Urinary bladder (tissue), 4 donors: ENCODE data around the gene ASRGL1. TPM values are rescaled to one million over a fixed set of nuclear protein-coding genes. Genes with fewer than 3 reads are reported as not detected.
"Not testable (repeated sequence)": the region's sequence is repeated elsewhere in the genome, so short reads cannot be mapped to it uniquely, and the experiment has no call there.

Source experiments
- DNase-seq: peaks from one replicate; pipeline ENCODE4 v3.0.0-alpha.2; 2015; ENCODE audit errors: extremely low spot score
- H3K27ac ChIP-seq: one replicate; pipeline ENCODE4 v1.5.1; 2013; ENCODE audit warnings: low read depth, mild to moderate bottlenecking, moderate library complexity
- H3K36me3 ChIP-seq: one replicate; pipeline ENCODE4 v1.6.1; 2013; ENCODE audit warnings: mild to moderate bottlenecking, moderate library complexity; ENCODE audit not compliant: insufficient read depth
- H3K4me1 ChIP-seq: one replicate; pipeline ENCODE4 v1.6.1; 2013; ENCODE audit warnings: mild to moderate bottlenecking, moderate library complexity; ENCODE audit not compliant: insufficient read depth
- H3K4me3 ChIP-seq: one replicate; pipeline ENCODE4 v1.5.1; 2013; ENCODE audit warnings: low read depth, low read length
- WGBS: extraction: QIAGEN DNeasy Blood & Tissue Kit; methylation state at CpG from one replicate; pipeline ENCODE4 v1.1.7; 2013; 5-methylcytosine and 5-hydroxymethylcytosine counted together
- polyA plus RNA-seq: library from polyadenylated mRNA; stranded (reverse); fragments of 200-250 nt; gene quantifications from one replicate; pipeline ENCODE4 v1.2.3, GENCODE V29; 2013
- total RNA-seq: library from RNA; depleted of rRNA; stranded (reverse); fragments of >200 nt; gene quantifications from one replicate; pipeline ENCODE4 v1.2.3, GENCODE V29; 2014
- donor health status: healthy with polysubstance abuse.
- donor health status: healthy.

Gene ASRGL1
- total and polyA plus RNA-seq, 2 donors: 5.1 to 7.0 TPM

- H3K27ac ChIP-seq: no peak overlapping the region
- H3K4me3 ChIP-seq: no peak overlapping the region
- whole genome bisulfite sequencing: 60% methylated on average over 39 of the region's 39 CpGs
- no peaks in the 10 kb centered on the region for H3K36me3 ChIP-seq
- no peaks in the 10 kb centered on the region for H3K4me1 ChIP-seq
- no peak for DNase-seq
These were observed 33.6 kb downstream of the ASRGL1 start for GRCh38 chr11:62370743-62371440.

- WGBS: 85% methylated on average over 6 of the region's 6 CpGs
- Histone ChIP-seq H3K4me3 (no peak overlapping the region), H3K27ac (no peak overlapping the region), H3K36me3 (no peaks in the 10 kb centered on the region), H3K4me1 (no peaks in the 10 kb centered on the region)
- no peak for DNase-seq
These were observed 35.6 kb downstream of the ASRGL1 start for GRCh38 chr11:62372871-62373270.

- H3K4me3 ChIP-seq: no peak overlapping the region
- H3K4me1 ChIP-seq: no peaks in the 10 kb centered on the region
- no peak for DNase-seq
- H3K27ac ChIP-seq: no peak overlapping the region
- WGBS: 93% methylated on average over 18 of the region's 18 CpGs
- H3K36me3 ChIP-seq: no peaks in the 10 kb centered on the region
These were observed 36.3 kb downstream of the ASRGL1 start for GRCh38 chr11:62373464-62374119.

- Histone ChIP-seq H3K27ac (no peak overlapping the region), H3K4me1 (no peaks in the 10 kb centered on the region), H3K4me3 (no peak overlapping the region), H3K36me3 (no peaks in the 10 kb centered on the region)
- 89% methylated on average over 9 of the region's 9 CpGs for WGBS
- no peak for DNase-seq
These were observed 37.6 kb downstream of the ASRGL1 start for GRCh38 chr11:62374801-62375200.

GRCh38 chr11:62378459-62379063 lies 41.3 kb downstream of the ASRGL1 start:
- H3K27ac ChIP-seq, DNase-seq, H3K4me1 ChIP-seq, H3K4me3 ChIP-seq, H3K36me3 ChIP-seq: not testable (repeated sequence)
- WGBS: 5% methylated on average over 9 of the region's 9 CpGs

GRCh38 chr11:62379586-62379985 lies 42.3 kb downstream of the ASRGL1 start:
- not testable (repeated sequence) for H3K4me1 ChIP-seq, H3K36me3 ChIP-seq, DNase-seq, H3K27ac ChIP-seq, H3K4me3 ChIP-seq
- WGBS: 21% methylated on average over 2 of the region's 2 CpGs

- WGBS: 4% methylated on average over 12 of the region's 12 CpGs
- DNase-seq: not testable (repeated sequence)
These were observed 43.6 kb downstream of the ASRGL1 start for GRCh38 chr11:62380821-62381245.

GRCh38 chr11:62383822-62384221 lies 46.6 kb downstream of the ASRGL1 start:
- 59% methylated on average over 6 of the region's 6 CpGs for WGBS
- Histone ChIP-seq H3K4me3 (no peak overlapping the region), H3K36me3 (no peaks in the 10 kb centered on the region), H3K27ac (no peak overlapping the region), H3K4me1 (no peaks in the 10 kb centered on the region)
- DNase-seq: no peak

More at GRCh38 chr11:62380821-62381245, 43.6 kb downstream of the ASRGL1 start:
- H3K4me1 ChIP-seq, H3K27ac ChIP-seq, H3K36me3 ChIP-seq, H3K4me3 ChIP-seq: not testable (repeated sequence)

- H3K4me1 ChIP-seq, H3K27ac ChIP-seq, H3K4me3 ChIP-seq, H3K36me3 ChIP-seq, DNase-seq: not testable (repeated sequence)
- 81% methylated on average over 3 of the region's 3 CpGs for WGBS
These were observed 48.8 kb downstream of the ASRGL1 start for GRCh38 chr11:62386083-62386482.

- Histone ChIP-seq H3K27ac (no peak overlapping the region), H3K4me3 (no peak overlapping the region), H3K4me1 (no peaks in the 10 kb centered on the region), H3K36me3 (no peaks in the 10 kb centered on the region)
- DNase-seq: no peak
- WGBS: 83% methylated on average over 3 of the region's 3 CpGs
These were observed 50.1 kb downstream of the ASRGL1 start for GRCh38 chr11:62387381-62387780.

GRCh38 chr11:62388999-62389398 lies 51.8 kb downstream of the ASRGL1 start:
- no peak overlapping the region for H3K27ac ChIP-seq
- DNase-seq: no peak
- H3K4me1 ChIP-seq: no peaks in the 10 kb centered on the region
- H3K4me3 ChIP-seq: no peak overlapping the region
- H3K36me3 ChIP-seq: no peaks in the 10 kb centered on the region
- WGBS: 67% methylated on average over 11 of the region's 11 CpGs

GRCh38 chr11:62390237-62390636 lies 53.0 kb downstream of the ASRGL1 start:
- no peak overlapping the region for H3K27ac ChIP-seq
- 74% methylated on average over 5 of the region's 5 CpGs for WGBS
- H3K36me3 ChIP-seq: no peaks in the 10 kb centered on the region
- no peak for DNase-seq
- no peaks in the 10 kb centered on the region for H3K4me1 ChIP-seq
- H3K4me3 ChIP-seq: no peak overlapping the region

GRCh38 chr11:62390722-62391121 lies 53.5 kb downstream of the ASRGL1 start:
- H3K36me3 ChIP-seq: no peaks in the 10 kb centered on the region
- H3K4me1 ChIP-seq: no peaks in the 10 kb centered on the region
- H3K27ac ChIP-seq: no peak overlapping the region
- H3K4me3 ChIP-seq: no peak overlapping the region
- DNase-seq: no peak
- WGBS: 53% methylated on average over 1 of the region's 1 CpG
